ENCODE data around the gene FAT2. TPM values are rescaled to one million over a fixed set of nuclear protein-coding genes. Genes with fewer than 3 reads are reported as not detected.

Gene FAT2
- total RNA-seq, 4 donors from 2014 or later = not detected

DNA sequence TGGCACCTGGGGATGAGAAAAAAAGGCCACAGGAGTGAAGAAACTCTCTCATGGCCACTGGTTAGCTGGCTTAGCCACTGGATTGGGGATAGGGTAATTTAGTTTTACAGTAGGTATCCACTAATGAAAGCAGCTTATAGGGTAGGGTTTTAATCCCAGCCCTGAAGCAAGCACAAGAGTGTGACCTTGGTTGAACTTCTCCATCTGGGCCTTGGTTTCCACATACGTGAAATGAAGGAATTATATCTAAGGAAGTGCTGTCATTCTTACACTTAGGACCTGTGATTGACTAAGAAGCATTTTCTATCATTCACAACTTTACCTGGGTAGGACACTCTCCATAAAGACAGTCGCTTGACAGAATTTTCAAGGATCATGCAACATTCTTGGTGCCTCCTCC, 49.6 kb downstream of the FAT2 start:
- no peak overlapping the region for H3K27ac ChIP-seq
- no peak for TF ChIP-seq POLR2AphosphoS5 (IDR thresholded peaks at IDR 0.05)
- TF ChIP-seq, protein P1, sequence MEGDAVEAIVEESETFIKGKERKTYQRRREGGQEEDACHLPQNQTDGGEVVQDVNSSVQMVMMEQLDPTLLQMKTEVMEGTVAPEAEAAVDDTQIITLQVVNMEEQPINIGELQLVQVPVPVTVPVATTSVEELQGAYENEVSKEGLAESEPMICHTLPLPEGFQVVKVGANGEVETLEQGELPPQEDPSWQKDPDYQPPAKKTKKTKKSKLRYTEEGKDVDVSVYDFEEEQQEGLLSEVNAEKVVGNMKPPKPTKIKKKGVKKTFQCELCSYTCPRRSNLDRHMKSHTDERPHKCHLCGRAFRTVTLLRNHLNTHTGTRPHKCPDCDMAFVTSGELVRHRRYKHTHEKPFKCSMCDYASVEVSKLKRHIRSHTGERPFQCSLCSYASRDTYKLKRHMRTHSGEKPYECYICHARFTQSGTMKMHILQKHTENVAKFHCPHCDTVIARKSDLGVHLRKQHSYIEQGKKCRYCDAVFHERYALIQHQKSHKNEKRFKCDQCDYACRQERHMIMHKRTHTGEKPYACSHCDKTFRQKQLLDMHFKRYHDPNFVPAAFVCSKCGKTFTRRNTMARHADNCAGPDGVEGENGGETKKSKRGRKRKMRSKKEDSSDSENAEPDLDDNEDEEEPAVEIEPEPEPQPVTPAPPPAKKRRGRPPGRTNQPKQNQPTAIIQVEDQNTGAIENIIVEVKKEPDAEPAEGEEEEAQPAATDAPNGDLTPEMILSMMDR (IDR thresholded peaks at IDR 0.05) = no peak
- no peak for TF ChIP-seq POLR2A (IDR thresholded peaks at IDR 0.05)
- no peak for TF ChIP-seq EP300 (IDR thresholded peaks at IDR 0.05; ENCODE audit: low read depth)
- no peak for DNase-seq
- no peaks in the 10 kb centered on the region for H3K9me3 ChIP-seq
- H3K36me3 ChIP-seq = no peaks in the 10 kb centered on the region
- H3K4me1 ChIP-seq = no peaks in the 10 kb centered on the region
- intact Hi-C loops (cut with DNase I; ENCODE audit: low total_unique reads) = no loop called here
- H3K27me3 ChIP-seq = no peaks in the 10 kb centered on the region
- H3K4me3 ChIP-seq = no peak overlapping the region
- WGBS, 2 donors (ENCODE audit: low coverage in 1 of 2) = 89% methylated on average over 2 of the region's 2 CpGs; no CpG with 5 or more reads in 1 of the 2 donors
- in situ Hi-C loops (cut with MboI; ENCODE audit: low pct_ligation_motif_present in 1 of 4, low pct_unique_long_range_greater_than_20kb in 1 of 4, low sequenced_read_pairs in 3 of 4) = no loop called here

Other genes with a start within 250 kb of the FAT2 start
- gene SLC36A2, start 243.8 kb downstream of the FAT2 start, total RNA-seq = not detected
- 10 to 100 TPM; 35.2 to 91.3 (median 69.8) TPM for gene SLC36A1, start 143.7 kb downstream of the FAT2 start, total RNA-seq
- 100 to 1,000 TPM in 1 of 4 donors, 10 to 100 TPM in 3; 47.9 to 267 (median 85.1) TPM for gene SPARC, start 95.6 kb upstream of the FAT2 start, total RNA-seq
- 10 to 100 TPM in 2 of 4 donors, 1 to 10 TPM in 2; 5.0 to 81.1 (median 31.7) TPM for gene ATOX1, start 167.3 kb upstream of the FAT2 start, total RNA-seq
- gene G3BP1, start 180.6 kb upstream of the FAT2 start, total RNA-seq = 10 to 100 TPM; 35.4 to 88.6 (median 66.7) TPM